Stimulated activated CD8-positive, alpha-beta memory T cell treated with anti-CD3 and anti-CD28 coated beads, Interleukin-7, amount 100 ng/mL, for 48 hours (primary cell): ENCODE data around the gene CCDC195.

ENCODE experiments used
- DNase-seq, 2 donors: peaks; one replicate each; pipeline ENCODE4 v3.0.0-alpha.2; 2020; ENCODE audit warnings: low read depth in 1 of 2; ENCODE audit errors: extremely low read depth in 1 of 2

CCDC195 gene, protein sequence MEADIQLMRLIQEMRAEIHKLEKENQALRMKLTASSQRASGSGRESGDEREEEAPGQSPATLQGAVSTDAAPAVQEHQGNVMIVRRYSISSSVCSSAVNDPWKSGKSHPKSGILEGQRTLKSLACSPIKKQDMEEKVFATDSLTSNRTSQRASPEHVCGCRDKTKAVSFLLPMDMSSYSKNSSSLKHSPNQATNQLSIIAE

DNA sequence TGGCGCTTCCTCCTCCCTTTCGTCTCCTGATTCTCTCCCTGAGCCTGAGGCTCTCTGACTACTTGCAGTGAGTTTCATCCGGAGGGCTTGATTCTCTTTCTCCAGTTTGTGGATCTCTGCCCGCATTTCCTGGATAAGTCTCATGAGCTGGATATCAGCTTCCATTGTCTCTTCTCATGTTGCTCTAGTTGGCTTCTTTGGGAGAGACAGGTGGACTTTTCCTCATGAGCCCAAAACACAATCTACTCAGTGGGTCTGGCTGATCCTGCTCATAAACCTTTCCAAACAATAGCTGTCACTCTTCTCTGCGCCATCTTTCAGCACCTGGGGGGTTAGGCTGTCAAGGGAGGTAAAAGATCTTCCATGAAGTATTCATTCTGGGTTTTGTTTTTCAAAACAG, at the start of gene CCDC195:
Gene CCDC195, minus strand, starts transcription at position 165 of the 400 bp plus-strand sequence. Its CDS starts 0 bp downstream, at position 165.
- DNase-seq, result no peak

DNA sequence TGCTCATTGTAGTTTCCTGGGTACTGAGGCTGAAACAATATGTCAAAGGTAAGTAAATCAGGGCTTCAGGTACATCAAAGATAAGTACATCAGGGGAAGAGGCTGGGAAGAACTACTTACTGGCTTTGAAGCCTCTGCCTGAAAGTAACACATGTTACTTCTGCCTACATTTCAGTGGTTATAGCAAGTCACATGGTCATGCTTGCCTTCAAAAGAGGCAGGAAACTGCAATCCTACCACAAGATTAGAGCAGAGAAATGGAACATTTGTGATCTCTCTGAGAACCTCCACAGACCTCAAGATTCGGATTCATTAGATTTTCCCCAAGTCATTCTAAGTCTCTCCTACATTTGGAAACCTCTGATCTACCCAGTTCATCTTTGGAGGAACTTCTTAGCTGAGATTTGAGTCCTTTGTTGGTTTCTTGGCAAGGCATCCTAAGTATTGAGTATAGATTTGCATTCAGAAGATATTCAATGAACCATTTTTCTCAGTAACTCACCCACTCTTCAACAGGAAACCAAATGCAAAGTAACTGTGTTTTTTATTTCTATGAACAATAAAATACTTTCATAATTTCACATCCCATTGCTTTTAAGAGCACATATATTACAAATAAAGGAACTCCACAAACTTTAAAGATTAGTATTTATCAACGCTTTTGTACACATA, 48.5 kb upstream of the CCDC195 start:
- no peak for DNase-seq

DNA sequence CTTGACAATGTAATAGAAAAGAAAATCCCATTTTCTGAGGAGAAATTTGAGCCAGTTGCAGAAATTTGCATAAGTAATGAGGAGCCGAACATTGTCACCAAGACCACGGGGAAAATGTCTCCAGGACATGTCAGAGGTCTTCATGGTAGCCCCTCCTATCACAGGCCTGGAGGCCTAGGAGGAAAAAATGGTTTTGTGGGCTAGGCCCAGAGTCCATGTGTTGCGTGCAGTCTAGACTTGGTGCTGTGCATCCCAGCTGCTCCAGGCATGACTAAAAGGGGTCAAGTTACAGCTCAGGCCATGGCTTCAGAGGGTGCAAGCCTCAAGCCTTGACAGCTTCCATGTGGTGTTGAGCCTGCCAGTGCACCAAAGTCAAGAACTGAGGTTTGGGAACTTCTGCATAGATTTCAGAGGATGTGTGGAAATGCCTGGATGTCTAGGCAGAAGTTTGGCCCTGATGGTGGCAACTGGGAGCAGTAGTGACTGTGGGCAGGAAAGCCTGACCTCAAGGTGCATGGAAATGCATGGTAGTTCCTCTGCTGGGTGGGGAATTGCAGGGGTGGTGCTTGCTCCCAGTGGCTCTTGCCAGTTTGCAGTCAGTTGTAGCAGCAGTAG, 41.9 kb upstream of the CCDC195 start:
- DNase-seq, result no peak

DNA sequence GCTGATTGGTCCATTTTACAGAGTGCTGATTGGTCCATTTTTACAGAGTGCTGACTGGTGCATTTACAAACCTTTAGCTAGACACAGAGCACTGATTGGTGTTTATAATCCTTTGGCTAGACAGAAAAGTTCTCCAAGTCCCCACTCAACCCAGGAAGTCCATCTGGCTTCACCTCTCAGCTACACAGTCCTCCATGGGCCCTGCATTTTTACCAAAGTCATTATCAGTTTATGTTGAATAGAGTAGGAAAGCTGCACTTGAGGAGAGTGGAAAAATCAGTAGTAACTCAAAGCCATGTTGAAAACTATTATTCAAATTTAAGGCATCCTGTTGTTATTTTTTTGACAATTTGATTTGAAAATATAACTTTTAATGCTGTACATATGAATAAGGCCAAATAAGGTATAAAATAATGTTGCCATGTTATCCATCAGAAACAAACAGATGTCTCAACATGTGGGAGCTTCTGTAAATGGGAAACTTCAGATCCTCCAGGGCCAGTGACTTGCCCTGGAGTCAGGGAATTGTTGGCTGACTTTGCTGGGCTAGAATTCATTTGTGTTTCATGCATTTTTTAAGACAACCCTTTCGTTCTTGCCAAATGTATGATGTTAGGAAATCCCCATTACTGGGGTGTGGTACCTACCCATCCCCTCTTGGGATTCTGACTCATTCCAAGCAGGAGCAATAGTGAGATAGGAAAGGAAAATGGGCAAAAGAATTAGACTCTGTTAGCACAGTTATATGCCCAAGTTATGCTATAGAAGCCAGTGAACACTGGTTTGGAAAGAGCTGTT, 37.8 kb upstream of the CCDC195 start:
- no peak for DNase-seq

DNA sequence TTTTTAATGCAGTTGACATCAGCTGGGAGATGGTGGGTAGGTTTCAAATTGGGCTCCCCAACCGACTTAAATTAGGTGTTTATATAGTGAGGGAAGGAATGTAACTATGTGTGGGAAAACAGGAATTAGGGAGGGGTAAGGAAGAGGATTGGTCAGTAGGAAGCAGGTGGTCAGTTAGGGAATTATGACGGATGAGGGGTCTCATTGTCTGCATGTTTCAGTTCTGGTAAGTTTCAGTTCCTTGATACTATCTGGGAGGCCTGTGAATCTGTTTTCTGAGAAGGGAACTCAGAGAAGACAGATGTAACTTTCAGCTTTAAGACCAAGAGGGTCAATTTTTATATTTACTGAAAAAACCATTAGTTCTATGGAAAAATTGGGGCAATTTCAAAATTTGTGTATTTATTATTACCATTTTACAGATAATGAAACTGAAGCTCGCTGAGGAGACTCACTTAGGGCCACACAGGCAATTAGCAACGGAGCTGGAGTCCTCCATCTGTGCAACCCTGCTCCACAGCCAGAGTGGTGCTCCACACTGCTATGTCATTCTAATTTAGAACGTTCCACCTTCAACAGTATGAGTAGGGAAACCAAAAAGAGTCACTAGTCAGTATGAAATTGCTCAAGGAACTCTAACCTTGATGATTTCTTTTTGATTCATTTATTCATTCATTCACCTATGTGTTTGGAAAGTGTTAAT, 36.0 kb upstream of the CCDC195 start:
- DNase-seq, result no peak

DNA sequence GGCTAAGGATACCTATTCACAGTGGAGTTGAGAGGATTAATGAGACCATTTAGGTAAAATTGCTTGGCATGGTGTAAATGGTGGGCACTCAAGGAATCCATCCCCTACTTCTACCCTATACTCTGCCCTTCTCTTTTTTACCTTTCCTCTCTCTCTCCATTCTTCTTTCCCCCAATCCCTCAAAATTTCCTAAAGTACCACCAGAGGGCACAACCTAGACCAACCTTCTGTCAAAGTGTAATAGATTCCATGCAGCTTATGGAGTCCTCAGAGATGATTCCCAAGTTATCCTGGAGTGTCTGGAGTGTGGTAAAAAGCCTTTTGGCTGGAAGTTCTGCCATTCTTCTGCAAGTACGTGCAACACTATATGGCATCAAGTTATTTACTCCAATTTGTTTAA, 33.0 kb upstream of the CCDC195 start:
- no peak for DNase-seq

DNA sequence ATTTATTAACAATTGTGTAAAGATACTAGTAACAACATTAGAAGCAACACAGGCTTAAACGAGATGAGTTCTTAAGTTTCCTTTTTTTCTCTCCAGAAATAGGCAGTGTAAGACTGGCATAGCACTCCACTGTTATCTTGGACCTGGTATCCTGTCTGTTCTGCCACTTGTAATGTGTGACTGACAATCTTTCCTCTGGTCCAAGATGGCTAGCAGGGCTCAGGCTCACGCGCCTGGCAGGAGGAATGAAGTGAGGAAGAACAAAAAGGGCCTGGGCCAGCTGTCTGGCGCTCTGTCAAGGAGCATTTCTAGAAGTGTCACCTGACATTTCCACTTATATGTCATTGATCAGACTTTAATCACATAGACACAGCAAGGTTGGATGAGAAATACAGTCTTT, 31.6 kb upstream of the CCDC195 start:
- DNase-seq, result no peak

DNA sequence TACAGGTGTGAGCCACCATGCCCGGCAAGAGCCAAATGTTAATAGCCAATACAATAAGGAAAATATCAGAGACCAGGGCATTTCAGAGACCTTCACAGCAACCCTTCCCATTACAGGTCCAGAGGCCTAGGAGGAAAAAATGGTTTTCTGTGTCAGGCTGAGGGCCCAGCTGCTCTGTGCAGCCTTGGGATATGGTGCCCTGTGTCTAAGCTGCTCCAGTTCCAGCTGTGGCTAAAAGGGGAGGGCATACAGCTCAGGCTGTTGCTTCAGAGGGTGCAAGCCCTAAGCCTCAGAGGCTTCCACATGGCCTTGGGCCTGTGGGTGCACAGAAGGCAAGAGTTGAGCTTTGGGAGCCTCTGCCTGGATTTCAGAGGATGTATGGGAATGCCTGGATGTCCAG, 20.1 kb upstream of the CCDC195 start:
- no peak for DNase-seq

DNA sequence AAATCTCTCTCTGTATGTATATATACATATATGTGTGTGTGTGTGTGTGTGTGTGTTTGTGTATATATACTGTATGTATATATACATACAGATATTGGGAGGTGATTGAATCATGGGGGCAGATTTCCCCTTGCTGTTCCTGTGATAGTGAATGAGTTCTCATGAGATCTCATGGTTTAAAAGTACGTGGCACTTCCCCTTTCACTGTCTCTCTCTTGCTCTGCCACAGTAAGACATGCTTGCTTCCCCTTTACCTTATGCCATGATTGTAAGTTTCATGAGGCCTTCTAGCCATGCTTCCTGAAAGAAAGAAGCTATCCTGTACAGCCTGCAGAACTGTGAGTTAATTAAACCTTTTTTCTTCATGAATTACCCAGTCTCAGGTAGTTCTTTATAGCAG, 18.8 kb upstream of the CCDC195 start:
- DNase-seq, result no peak

DNA sequence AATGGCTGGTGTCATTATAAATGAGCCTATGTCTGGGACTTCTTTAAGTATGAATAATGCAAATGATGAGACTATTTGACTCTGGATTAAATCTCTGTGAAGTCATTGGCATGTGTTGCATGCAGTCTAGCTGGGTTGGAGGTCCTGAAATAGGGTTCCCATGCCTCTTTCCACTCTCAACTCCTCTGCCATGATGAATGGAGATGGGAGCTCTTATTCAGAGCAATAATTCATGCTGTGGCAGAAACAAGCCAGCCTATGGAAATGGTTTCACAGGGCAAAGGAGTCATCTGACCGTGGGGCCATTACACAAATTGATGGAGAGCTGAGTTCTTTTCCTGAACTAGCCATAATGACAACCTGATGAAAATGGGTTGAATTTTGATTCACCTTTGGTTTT, 15.5 kb upstream of the CCDC195 start:
- DNase-seq, result no peak

DNA sequence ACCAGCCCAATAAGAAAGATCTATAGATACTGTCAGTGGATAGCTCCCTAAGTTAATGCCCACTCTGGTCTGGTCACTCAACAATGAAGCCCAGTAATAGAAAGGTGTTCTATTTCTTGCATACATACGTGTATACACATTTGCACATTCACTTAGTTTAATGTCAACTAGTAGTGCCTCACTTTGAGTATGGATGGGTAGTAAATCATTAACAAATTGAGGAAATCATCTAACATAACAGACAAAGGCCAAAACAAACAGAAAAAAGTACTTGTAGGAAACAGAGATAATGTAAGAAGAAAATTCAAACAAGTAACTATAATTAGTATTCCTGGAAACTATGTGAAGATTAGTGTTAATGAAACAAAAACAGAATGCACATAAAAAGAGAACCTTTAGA, 13.3 kb upstream of the CCDC195 start:
- no peak for DNase-seq

DNA sequence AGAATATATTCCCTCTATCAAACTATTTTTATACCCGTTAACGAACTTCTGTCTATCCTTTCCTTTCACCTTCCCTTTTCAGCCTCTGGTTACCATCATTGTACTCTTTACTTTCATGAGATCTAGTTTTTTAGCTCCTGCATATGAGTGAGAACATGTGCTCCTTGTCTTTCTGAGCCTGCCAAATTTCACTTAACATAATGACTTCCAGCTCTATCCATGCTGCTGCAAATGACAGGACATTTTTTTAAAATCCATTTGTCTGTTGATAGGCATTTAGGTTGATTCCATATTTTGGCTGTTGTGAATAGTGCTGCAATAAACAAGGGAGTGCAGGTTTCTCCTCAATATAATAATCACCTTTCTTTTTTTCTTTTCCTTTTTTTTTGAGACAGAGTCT, 8.2 kb upstream of the CCDC195 start:
- no peak for DNase-seq

DNA sequence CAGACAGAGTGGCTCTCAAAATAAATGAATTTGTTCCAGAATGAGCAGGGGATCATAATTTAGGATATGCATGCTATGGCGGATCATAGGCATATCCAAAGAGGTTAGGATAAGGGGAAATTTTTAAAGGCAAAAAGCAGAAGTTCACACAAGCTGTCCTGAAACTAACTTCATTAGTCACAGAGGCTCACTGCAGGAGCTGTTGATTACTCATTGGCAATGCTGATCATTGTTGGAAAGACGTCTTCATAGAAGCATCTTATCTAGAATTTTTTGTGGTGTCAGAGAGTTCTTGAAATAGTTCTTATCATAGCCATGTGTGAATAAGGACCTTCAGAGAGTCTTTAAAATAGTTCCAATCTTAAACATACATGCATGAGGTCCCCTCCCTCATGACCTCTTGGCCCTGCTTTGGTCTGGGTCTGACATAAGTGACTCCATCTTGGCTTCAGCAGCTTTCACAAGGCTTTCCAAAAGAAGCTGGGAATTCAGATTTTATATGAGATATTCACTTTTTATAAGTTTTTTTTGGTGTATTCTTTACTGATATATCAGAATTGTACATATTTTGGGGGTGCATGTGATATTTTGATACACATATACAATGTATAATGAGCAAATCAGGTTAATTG, 7.5 kb upstream of the CCDC195 start:
- no peak for DNase-seq

DNA sequence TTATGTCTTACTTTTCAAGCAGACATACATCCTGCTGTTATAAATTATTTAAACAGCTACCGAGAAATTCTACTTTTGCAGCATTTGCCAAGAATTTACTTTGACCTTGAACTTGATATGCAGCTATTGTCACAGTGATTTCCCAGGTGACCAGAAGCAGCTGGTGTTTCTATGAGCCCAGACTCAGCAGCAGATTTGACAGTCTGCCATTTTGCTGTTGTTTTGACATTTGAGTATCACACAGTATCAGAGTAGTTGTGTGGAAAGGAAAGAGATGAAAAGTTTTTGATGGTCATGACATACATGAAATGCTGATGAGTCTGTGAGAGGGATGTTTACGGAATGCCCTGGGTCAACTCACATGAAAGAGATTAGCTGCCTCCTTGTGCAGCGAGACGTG, 6.6 kb upstream of the CCDC195 start:
- DNase-seq, result no peak

DNA sequence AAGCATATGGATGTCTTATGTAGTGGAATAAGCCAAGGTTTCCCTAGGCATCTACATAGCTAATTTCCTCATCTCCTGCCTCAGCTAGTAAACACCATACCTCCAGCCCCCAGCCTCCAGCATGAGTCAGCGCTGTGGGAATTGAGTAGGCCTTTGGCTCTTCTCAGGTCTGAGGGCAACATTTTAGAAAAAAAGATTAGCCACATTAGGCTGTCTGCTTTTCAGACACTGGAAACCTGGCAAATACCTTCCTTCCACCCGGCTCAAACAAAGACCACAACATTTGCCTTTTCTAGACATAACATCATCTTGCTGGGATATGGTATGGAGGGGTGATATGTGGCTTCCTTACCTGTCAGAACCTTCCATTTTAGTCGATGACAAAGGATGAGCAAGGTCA, 6.1 kb upstream of the CCDC195 start:
- DNase-seq, result no peak

DNA sequence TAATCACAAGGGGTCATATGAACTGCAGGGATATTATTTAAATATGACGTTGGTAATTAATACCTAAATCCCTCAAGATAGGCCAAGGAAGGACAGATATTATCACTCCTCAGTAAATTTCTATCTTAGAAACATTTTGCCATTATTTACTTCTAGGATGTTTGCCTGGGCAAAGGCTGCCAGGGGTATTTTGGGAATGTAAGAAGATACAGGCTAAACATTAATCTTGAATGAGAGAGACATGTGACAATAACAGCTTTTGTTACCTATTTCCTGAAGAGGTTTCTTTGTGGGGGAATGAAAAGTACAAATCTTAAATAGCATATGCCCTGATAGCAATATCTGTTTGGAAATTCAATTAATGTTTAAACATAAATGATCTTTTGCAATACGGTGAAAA, 756 bp upstream of the CCDC195 start:
- no peak for DNase-seq

DNA sequence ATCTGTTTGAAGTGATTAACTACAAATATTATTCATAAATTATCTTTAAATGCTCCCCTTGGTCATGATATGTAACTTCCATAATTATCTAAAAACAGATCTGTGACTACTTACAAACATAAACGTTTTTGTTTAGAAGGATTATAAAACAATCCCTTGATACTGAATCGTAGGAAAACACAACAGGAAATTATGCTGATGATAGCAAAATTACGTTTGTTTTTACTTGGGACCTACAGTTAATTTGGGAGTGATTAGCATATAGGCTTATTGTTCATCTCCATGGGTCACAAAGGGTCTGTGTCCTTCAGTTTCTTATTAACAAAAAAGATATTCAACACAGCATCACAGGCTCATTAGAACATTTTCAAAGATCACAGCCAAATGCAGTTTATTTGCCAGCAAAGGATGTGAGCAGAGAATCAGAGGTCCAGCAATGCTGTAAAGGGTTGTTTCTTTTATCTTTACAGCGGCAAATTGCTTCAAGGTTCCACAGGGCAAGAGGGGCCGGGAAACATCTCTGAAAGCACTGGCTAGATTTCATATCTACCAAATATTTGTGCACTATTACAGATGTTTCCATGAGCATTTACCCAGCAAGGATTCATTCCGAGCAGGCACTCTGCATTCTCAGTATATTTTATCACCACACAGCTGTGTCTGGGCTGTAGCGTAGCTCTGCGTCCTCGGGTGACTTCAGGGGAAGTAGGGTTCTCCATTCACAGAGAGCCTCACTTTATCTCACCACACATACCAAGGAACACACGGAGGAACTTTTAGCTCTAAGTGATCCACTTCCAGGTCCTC, 4.1 kb downstream of the CCDC195 start:
- DNase-seq, result no peak

DNA sequence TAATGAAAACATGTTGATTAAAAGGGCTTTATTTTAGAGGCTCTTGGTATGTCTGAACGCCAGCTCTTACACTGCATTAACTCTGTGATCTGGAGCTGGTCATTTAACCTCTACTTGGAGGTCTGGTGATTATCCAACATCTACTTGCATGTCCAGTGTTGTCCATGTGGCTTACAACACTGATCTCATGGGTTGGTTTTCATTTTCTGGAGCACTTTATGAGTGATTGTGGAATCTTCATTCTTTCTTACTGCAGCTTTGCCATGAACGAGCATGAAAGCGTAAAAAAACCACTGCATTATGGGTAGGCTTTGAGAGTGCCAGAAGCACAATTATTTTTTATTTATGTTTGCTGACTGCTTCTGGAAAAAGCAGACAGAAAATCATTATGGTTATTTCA, 4.8 kb downstream of the CCDC195 start:
- DNase-seq, result no peak

DNA sequence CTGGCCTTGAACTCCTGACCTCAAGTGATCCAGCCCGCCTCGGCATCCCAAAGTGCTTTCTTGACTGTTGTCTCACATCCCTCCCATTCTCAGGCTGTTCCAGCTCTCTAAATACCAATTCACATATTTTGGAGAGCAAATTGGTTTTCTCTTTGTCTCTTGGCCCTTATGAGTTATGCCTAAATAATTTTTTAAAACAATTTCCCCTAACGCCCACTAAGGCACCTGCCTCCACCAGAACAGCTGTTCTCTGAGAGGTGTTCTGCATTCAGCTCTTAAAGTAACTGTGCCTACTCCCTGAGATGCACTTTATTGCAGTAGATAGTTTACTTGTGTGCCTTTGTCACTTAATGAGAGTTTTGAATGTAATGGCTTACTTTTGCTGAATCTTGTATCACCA, 6.9 kb downstream of the CCDC195 start:
- DNase-seq, result no peak

DNA sequence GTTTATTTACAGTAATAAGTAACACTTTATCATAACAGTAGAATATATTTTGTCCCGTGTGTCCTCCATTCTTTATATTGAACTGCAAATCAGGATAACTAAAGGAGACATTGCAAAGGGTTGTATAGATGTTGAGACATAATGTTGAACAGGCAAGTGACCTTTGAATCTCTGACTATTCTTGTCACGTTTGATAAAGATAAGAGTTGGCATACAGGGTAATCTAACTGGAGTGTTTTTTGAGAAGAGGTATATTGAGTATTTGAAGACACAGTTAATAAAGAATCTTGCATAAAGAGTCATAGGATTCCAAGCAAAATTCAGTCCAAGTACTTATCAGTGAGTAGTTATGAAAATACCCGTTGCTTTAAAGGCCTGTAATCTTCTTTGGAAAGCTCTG, 21.7 kb downstream of the CCDC195 start:
- no peak for DNase-seq
